Activated naive CD4-positive, alpha-beta T cell treated with Interleukin-2 at 50 U/mL for 16 hours (primary cell): ENCODE measurements around the gene ARL5C.
"Not testable (repeated sequence)": the region's sequence is repeated elsewhere in the genome, so short reads cannot be mapped to it uniquely, and the experiment has no call there.

Experiments
- DNase-seq: peaks from one replicate; pipeline ENCODE4 v3.0.0-alpha.2; 2020

ARL5C gene

DNA sequence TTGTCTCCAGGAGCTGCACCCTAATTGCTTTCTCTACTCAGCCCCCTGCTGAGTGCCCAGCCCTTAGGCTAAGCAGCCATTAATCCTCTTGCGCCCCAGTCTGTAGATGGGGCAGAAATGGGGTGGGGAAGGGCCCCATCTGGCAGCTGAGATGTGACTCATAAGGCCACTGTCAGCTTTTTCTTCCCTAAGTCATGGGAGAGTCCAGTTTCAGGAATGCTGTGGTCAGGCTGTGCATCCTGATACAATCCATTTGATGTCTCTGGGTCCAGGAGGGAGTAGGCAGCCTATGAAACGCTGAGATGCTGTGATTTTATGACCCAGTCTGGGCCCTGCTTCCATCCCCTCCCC lies 26.8 kb downstream of the ARL5C start:
- no peak for DNase-seq

DNA sequence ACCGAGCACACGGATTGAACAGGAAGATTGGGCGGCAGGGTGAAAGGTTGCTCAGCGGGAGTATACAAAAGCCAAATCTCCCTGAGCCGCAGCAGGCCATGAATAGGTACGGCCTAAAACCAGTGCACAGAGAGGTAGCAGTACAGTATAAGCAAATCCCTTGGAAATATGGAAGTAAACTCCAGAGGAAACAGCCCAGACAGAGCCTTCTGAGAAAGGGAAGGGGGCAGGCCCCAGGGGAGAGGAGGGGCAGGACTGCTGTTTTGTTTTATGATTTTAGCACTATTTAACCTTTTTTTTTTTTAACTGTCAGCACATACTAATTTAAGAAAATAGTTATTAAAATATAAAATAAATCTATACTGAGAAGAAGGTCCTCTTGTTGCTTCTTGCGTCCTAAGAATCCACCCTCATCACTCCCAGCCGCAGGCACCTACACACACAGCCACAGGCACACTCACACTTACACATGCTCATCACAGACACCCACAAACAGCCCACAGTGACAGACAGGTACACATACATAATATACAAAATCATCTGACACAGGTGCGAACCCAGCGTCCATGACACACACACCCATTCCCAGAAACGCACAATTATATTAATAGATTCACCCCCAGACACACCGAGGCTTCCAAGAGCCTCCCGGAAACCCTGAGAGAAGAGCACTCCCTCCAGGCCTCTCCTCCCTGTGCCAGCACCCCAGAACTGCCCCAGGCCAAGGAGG lies 27.4 kb downstream of the ARL5C start:
- no peak for DNase-seq

DNA sequence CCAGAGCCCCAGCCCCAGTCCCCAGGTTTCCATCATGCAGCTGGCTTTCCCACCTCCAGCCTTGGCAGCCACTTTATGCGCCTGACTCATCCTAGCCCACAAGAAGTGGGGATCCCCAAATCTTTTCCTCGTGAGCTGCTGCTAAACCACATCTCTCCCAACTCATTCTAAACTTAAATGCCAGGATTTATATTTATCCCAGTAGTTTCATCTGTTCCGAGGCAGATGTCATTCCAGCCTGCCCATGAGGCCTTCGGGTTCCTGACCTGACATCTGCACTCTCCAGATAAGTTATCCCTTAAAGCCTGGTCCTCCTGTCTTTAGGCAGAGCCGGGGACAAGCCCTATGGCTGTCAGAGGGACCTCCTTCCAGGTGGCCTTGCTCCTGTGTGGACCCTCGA lies 31.1 kb downstream of the ARL5C start:
- DNase-seq, result no peak

DNA sequence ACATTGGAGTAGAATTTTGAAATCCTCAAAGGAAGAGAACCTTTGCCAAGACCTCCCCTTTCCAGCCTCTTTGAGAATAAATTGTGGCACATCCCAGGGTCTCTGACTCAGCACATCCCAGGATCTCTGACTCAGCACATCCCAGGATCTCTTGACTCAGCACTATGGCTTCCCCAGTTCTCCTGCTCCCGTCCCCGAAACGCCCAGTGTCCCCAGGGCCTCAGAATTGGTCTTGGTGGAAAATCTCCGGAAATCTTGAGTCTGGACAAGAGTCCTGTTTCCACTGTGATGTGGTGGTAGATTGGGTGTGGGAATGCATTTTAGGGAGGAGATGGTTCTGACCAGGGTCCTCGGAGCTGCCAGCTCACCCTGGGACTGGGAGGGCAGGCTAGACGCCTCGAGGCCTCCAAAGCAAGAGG lies 33.8 kb downstream of the ARL5C start:
- no peak for DNase-seq

DNA sequence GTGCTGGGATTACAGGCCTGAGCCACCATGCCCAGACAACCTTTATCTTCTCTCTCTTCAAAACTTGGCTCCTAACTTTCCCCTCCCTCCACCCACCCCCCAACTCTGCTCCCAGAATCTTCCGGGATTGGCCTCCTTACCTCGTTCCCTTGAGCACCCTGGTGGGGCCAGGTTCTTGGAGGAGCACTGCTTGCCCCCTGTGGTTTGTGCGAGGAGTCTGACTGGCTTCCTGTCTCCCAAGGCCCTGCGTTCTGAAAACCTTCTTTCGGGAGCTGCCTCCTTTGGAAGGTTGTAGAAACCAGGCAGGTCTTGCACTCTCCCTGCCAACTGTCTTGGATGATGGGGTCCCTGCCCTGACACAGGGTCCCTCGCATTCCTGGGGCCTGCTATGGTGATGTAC lies 34.3 kb downstream of the ARL5C start:
- no peak for DNase-seq

DNA sequence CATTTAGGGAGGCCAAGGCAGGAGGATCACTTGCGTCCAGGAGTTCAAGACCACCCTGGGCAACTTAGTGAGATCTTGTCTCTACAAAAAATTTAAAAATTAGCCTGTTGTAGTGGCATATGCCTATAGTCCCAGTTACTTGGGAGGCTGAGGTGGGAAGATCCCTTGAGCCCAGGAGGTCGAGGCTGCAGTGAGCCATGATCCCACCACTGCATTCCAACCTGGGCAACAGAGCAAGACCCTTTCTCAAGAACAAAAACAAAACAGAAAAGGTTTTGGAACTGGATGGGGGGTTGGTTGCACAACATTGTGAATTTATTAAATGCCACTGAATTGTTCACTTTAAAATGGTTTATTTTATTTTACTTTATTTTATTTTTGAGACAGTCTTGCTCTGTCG lies 35.8 kb downstream of the ARL5C start:
- no peak for DNase-seq

DNA sequence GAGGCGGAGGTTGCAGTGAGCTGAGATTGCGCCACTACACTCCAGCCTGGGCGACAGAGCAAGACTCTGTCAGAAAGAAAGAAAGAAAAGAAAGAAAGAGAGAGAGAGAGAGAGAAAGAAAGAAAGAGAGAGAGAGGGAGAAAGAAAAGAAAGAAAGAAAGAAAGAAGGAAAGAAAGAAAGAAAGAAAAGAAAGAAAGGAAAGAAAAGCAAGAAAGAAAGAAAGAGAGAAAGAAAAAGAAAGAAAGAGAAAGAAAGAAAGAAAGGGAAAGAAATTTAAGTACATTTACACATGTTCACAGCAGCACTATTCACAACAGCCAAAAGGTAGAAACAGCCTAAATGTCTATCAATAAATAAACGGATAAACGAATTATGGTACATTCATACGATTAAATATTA lies 36.4 kb downstream of the ARL5C start:
- not testable (repeated sequence) for DNase-seq

DNA sequence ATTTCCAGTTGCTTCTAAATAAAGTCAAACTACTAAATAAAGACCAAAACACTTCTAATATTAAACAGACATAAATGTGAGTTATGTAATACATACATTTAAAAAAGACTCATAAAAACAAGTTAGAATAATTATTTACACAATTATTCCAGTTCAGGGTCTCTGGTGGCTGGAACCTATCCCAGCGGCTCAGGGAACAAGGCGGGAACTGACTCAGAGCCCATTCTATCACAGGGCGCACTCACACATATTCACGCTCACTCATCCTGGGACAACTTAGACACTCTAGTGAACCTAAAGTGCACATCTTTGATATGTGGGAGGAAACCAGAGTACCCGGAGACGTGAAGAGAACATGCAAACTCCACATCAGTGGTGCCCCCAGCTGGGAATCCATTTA lies 39.5 kb downstream of the ARL5C start:
- DNase-seq, result no peak

DNA sequence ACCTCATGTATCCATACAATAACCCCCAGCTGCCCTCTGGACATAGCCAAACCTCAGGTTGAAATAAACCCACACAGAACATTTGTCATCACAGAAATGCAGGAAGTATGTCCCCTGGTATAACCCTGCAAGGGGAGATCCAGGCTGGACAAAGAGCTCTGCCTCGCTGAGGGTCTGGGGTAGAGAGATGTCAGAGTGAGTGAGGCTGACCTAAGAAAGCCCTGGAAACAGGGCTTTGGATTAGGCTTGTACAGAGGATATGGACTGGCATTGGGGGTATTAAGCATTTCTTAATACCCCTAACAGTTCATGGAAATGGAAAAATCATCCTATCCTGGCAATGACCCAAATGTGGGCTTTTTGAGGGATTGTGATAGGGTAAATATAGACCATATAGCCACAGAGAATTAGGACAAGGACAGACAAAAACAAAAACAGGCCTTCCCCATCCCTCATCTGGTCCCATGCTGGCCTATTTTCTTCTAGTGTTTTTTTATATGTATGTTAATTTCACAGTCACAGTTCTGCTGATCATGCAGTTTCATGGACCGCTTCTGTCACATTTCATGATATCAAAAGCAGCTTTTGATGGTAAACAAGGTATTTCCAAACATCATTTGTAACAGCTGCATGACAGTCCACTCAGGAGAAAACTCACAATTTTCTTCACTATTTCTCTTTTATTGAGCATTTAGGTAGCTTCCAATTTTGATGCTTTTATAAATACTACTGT lies 40.7 kb downstream of the ARL5C start:
- DNase-seq, result no peak

DNA sequence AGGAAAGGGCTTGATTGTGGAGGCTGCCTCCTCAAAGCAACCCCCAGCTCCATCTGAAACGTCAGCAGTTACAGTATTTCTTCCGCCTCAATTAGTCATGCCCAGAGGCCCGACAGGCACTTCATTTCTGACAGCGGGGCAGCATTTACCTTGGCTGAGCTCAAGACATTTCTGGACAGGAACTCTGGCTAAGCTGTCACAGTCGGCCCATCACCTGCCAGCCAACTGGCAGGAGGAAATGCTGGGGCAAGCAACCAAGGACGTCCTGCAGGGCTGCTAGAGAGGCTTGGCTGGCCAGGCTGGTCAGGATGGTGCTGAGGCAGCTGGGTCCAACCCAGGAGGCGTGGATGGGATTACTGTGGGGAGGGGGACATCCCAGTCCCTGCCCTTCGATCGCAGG lies 42.3 kb downstream of the ARL5C start:
- DNase-seq, result no peak

DNA sequence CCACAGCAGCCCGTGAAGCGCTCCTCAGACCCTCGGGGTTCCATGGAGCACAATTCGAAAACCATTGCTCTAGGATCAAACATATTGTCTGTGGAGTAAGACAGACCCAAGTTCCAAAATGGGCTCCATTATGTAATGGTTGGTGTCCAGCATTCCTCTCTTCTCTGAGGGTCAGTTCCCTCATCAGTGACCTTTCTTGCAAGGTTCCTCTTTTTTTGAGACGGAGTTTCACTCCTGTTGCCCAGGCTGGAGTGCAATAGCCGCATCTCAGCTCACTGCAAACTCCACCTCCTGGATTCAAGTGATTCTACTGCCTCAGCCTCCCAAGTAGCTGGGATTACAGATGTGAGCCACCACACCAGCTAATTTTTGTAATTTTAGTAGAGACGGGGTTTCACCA lies 43.0 kb downstream of the ARL5C start:
- DNase-seq, result no peak

DNA sequence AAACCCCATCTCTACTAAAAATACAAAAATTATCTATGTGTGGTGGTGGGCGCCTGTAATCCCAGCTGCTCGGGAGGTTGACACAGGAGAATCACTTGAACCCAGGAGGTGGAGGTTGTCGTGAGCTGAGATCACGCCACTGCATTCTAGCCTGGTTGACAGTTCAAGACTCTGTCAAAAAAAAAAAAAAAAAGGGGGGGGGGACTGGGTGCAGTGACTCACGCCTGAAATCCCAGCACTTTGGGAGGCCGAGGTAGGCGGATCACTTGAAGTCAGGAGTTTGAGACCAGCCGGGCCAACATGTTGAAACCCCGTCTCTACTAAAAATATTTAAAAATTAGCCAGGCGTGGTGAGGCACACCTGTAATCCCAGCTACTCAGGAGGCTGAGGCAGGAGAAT lies 44.0 kb downstream of the ARL5C start:
- not testable (repeated sequence) for DNase-seq

DNA sequence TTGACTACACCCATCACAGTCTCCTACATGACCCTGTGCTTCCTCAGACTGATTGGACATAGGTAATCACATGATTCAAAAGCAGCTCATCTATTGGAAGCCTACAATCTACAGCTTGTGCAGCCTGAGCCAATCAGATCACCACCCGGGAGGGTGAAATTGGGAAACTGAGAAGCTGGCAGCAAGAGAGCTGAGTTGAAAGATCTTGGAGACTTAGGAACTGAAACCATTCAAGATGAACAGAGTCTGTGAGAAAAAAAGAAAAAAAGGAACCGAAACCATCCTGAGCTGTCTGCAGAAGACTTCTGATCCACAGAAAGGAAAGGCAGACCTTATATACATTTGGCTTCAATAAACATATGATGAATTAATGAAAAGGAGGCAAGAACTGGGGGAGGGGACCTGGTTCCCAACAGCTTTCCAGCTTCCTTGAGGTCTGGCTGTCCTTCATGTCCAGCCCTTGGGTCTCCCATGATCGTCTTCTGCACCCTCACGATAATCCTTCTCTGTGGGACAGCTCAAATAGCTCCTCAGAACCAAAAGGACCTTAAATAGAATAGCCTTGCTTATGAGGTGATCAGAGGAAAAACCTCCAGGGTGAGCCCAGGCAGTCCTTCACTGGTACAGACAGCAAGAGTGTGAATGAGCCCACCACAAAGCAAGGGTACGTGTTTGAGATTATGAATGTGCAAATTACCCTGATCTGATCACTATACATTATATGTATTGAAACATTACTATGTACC lies 47.1 kb downstream of the ARL5C start:
- no peak for DNase-seq

DNA sequence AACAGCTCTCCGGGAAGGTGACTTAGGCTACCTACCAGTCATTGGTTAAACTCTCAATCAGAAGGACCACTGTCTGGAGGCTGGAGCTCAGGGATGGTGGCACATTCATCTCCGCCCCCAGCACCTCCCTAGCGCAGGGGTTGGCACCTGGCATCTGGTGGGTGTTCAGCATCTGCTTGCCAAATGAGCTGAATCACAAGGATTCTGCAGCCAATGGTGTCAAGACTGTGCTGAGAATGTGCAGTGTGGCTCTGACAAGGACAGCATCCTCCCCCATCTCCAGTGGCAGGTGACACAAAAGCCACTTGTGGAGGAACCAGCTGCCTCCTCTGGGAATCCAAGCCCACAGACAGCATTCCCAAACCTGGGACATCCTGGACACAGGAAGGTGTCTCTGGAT lies 49.7 kb downstream of the ARL5C start:
- DNase-seq, result no peak

DNA sequence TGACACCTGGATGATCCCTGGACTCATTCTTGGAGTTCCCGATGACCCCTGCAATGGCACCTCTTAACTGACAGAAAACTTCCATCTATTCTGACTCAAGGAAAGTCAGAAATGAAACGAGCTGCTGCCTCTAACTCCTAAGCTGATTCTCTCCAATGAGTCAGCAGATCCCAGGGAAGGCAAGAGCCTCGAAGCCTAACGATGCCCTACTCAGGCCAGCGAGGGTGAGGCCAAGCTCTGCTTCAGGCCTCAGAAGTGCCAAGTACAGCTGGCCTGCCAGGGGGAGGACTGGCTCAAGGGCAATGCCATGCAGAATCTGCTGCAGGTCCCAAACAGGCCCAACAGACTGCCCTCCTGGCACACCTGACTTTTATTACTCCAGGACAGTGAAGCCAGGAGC lies 50.8 kb downstream of the ARL5C start:
- DNase-seq, result no peak

DNA sequence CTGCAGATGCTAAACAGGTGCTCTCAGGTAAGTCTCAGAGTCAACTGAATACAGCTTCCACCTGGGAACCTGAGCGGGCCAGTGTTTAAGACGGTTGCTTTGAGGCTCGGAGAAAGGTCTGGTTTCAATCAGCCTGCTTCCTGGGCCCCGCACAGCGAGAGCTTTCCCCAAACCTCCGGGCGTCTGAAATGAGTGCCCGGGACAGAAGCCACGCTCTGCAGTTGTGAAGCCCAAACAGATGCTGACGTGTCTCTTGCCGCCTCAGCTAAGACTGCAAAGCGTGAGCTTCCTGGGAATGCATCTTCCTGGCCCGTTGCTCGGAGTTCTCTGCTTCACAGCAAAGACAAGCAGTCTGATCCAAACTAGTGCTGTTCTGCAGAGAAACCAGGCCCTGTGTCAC lies 51.2 kb downstream of the ARL5C start:
- no peak for DNase-seq

DNA sequence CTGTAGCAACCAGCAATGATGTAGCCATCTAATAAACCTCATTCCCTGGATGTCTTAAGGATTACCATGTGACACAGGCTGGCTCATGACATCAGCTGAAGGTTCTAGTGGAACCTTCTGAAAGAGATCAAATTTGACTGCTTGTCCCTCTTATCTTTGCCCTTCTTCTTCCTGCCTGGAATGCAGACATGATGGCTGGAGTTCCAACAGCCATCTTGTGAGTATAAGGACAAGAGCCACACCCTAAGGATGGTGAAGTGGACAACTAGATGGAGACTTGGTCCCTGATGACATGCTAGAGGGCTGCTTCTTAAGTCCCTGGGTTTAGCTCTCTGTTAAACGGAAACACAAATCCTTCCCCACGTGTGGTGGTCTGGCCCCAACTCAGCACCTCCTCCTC lies 52.1 kb downstream of the ARL5C start:
- no peak for DNase-seq

DNA sequence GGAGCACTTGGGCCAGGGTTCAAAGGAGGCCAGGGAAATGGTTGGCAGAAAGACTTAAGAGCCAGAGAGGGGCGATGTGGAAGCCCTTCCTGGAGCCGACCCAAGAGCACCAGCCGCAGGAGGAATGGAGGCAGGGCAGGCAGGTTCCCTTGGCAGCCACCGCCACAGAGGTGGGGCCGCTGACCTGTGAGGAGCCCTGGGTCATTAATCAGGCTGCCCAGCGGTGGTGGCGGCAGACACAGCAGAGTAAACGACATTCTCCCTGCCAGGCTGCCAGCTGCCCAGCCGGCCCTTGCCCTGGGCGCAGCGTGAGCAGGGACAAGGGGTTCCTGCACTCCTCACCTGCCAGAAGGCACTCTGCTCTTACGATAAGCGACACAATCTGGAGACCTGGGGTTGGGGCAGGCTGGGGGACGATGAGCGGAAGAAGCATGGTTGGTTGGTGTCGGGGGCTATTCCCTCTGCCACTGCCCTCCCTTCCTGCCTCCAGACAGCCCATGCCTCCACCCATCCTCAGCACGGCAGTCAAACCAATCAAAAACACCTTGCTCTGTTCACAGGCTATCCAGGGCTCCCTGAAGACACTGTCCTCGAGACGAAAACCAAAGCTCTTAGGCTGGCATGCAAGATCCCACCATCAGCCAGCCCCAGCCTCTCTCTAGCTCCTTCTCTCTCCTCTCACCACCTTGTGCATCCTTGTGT lies 55.4 kb downstream of the ARL5C start:
- no peak for DNase-seq

DNA sequence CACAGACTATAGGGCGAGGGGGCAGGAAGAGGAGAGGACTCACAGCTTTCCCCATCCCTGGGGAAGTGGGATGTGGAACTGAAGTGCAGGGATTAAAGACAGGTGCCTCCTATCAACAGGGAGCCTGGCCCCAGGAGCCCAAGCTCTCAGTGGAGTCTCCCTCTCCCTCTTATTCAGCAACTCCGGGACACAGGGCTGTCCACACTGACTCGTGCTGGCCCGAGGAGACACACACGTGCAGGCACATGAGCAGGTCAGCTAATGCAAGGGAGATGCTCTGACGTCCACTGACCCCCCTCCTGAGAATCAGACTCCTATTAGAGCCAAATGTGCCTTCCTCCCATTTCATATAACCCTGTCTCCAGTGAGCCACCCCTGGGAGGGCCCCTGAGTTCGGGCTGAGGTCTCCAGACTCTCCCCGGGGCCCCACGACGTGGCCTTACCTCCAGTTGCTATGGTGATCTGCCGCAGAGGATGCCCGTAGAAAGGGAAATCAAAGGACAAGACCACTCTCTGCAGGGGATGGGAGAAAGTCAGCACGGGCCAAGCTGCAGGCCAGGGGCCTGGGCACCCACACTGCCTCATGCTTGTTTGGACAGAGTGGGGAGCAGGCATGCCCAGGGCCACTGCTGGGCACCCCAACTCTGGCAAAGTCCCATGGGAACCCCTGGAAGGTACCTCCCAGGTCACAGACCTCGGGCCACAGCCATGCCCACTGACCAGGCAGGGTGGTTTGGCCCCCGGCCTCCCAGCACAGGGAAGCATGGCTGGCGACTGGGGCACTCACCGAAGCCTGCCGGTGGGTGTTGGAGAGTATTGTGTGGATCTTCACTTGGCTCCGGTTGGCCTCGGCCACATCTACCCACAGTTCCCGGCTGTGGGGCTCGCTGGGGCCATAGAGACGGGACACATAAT lies 57.2 kb downstream of the ARL5C start:
- no peak for DNase-seq

DNA sequence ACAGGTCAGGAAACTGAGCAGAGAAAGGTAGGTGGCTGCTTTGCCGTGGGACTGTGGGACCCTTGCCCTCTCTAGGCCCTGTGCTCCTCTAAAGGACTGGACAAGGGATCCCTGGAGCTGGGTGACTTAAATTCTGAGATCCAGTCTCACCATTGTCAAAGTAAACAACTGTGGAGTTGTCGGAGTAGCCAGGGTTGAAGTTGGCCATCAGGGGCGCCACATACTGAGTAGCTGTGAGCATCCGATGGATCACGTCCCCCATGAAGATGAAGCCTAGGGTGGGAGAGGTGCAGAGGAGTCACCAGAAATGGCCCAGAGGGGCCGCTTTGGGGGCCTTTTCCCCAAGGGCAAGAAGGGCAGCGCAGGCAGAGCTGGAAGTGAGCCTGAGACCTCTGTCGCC lies 58.0 kb downstream of the ARL5C start:
- DNase-seq, result no peak

DNA sequence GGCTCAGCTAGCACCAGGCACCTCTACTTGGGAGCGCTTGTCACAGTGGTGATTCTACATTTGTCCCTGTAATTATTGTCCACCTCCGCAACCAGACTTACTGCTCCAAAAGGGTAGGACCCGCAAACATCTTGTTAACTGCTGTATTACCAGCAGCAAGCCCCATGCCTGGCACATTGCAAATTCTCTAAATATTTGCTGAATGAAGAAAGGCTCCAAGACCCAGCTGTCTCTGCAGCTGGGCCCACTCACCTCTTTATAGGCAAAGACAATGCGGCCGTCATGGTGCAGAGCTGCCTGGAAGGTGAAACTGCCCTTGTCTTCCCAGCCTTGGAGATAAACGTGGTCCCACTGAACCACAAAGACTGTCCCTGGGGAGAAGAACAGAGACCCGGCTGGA lies 58.8 kb downstream of the ARL5C start:
- DNase-seq, result no peak
